Peyer's patch (tissue), 4 donors: ENCODE measurements around the gene GDF9.

ENCODE experiments used
- POLR2A ChIP-seq, 2 donors: fragments of 450-650 bp; IDR thresholded peaks; one replicate each; pipeline ENCODE4 v1.5.1; 2017; ENCODE audit warnings: antibody characterized with exemption in 2 of 2, mild to moderate bottlenecking in 2 of 2, moderate library complexity in 2 of 2
- TF ChIP-seq, protein P1 (sequence below), 6 experiments: fragments of 450-650 bp in 4 of 6; fragments of 200-600 bp in 2 of 6; sonication (generic) in 1 of 6; IDR thresholded peaks; one replicate each; pipeline ENCODE4 v1.5.1; 2017 to 2019; ENCODE audit warnings: antibody characterized with exemption in 6 of 6, mild to moderate bottlenecking in 3 of 6, moderate library complexity in 1 of 6

DNA sequence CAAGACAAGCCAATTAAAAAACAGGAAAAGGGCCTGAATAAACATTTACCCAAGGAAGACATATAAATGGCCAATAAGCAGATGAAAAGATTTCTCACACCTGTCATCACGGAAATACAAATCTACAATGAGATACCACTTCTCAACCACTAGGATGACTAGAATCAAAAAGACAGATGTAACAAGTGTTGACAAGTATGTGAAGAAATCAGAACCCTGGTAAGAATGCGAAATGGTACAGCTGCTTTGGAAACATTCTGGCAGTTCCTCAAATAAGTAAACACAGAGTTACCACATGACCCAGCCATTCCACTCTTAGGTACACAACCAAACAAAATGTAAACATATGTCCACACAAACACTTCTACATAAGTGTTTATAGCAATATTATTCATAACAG is 39.7 kb upstream of the GDF9 start:
- TF ChIP-seq, protein P1, sequence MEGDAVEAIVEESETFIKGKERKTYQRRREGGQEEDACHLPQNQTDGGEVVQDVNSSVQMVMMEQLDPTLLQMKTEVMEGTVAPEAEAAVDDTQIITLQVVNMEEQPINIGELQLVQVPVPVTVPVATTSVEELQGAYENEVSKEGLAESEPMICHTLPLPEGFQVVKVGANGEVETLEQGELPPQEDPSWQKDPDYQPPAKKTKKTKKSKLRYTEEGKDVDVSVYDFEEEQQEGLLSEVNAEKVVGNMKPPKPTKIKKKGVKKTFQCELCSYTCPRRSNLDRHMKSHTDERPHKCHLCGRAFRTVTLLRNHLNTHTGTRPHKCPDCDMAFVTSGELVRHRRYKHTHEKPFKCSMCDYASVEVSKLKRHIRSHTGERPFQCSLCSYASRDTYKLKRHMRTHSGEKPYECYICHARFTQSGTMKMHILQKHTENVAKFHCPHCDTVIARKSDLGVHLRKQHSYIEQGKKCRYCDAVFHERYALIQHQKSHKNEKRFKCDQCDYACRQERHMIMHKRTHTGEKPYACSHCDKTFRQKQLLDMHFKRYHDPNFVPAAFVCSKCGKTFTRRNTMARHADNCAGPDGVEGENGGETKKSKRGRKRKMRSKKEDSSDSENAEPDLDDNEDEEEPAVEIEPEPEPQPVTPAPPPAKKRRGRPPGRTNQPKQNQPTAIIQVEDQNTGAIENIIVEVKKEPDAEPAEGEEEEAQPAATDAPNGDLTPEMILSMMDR (IDR thresholded peaks at IDR 0.05), result peak in 1 of 6 experiments; percentile 28
- TF ChIP-seq POLR2A (IDR thresholded peaks at IDR 0.05), result no peak
